MM.1S (cell line): ENCODE results near the gene HBQ1.

Experiments
- EZH2 ChIP-seq: fragments of 300-600 bp; sonication (generic); optimal IDR thresholded peaks from 2 replicates; pipeline ENCODE3; 2017; ENCODE audit warnings: low read depth, mild to moderate bottlenecking, antibody characterized with exemption, low read length, mixed read lengths
- EZH2phosphoT487 ChIP-seq: fragments of 300-600 bp; sonication (generic); IDR thresholded peaks from 2 replicates; pipeline ENCODE4 v1.6.1; 2018; ENCODE audit warnings: antibody characterized with exemption, low read length
- TF ChIP-seq, protein P1 (sequence below): fragments of 300-600 bp; sonication (generic); IDR thresholded peaks from 2 replicates; pipeline ENCODE4 v1.5.1; 2016; ENCODE audit warnings: antibody characterized with exemption, low read length, mixed read lengths

DNA sequence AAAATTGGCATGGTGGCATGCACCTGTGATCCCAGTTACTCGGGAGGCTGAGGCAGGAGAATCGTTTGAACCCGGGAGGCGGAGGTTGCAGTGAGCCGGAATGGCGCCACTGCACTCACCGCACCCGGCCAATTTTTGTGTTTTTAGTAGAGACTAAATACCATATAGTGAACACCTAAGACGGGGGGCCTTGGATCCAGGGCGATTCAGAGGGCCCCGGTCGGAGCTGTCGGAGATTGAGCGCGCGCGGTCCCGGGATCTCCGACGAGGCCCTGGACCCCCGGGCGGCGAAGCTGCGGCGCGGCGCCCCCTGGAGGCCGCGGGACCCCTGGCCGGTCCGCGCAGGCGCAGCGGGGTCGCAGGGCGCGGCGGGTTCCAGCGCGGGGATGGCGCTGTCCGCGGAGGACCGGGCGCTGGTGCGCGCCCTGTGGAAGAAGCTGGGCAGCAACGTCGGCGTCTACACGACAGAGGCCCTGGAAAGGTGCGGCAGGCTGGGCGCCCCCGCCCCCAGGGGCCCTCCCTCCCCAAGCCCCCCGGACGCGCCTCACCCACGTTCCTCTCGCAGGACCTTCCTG lies at the start of gene HBQ1:
- TF ChIP-seq, protein P1, sequence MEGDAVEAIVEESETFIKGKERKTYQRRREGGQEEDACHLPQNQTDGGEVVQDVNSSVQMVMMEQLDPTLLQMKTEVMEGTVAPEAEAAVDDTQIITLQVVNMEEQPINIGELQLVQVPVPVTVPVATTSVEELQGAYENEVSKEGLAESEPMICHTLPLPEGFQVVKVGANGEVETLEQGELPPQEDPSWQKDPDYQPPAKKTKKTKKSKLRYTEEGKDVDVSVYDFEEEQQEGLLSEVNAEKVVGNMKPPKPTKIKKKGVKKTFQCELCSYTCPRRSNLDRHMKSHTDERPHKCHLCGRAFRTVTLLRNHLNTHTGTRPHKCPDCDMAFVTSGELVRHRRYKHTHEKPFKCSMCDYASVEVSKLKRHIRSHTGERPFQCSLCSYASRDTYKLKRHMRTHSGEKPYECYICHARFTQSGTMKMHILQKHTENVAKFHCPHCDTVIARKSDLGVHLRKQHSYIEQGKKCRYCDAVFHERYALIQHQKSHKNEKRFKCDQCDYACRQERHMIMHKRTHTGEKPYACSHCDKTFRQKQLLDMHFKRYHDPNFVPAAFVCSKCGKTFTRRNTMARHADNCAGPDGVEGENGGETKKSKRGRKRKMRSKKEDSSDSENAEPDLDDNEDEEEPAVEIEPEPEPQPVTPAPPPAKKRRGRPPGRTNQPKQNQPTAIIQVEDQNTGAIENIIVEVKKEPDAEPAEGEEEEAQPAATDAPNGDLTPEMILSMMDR: no peak
- no peak for TF ChIP-seq EZH2
- no peak for TF ChIP-seq EZH2phosphoT487
